HepG2 (cell line): Measurements from ENCODE around the gene SMAP1.

Source experiments
- CEBPZ ChIP-seq: IDR thresholded peaks from 2 replicates; pipeline ENCODE4 v1.6.1; 2012; ENCODE audit warnings: low read length, improper control_type of control experiment
- PHF20 ChIP-seq: sonication (generic); formaldehyde crosslinking; IDR thresholded peaks from 2 replicates; pipeline ENCODE4 v1.5.0; 2020; ENCODE audit warnings: mild to moderate bottlenecking, missing genetic modification reagents
- POLR2AphosphoS5 ChIP-seq: IDR thresholded peaks from 2 replicates; pipeline ENCODE4 v1.6.1; 2012; ENCODE audit warnings: low read depth, low read length
- ZBTB33 ChIP-seq: sonication (generic); formaldehyde crosslinking; IDR thresholded peaks from 2 replicates; pipeline ENCODE4 v1.4.0; 2020; ENCODE audit warnings: missing genetic modification reagents

GRCh38 chr6:70708448-70708847 is 40.8 kb downstream of the SMAP1 start:
- no peak for TF ChIP-seq POLR2AphosphoS5
- TF ChIP-seq CEBPZ: no peak
- no peak for TF ChIP-seq PHF20 (CRISPR knock-in tag)
- no peak for TF ChIP-seq ZBTB33 (CRISPR knock-in tag)
